Stomach (tissue), 4 donors: ENCODE results near the gene TNFRSF25.

Experiments used
- CTCF ChIP-seq, 7 experiments: fragments of 450-650 bp in 4 of 7; fragments of 200-600 bp in 3 of 7; sonication (generic) in 3 of 7; IDR thresholded peaks; one replicate each; pipeline ENCODE4 v1.5.1; 2016 to 2019; ENCODE audit warnings: antibody characterized with exemption in 7 of 7, control low read depth in 2 of 7, mild to moderate bottlenecking in 1 of 7
- EP300 ChIP-seq: sonication (generic); formaldehyde crosslinking; IDR thresholded peaks from one replicate; pipeline ENCODE4 v1.6.1; 2017; ENCODE audit warnings: antibody characterized with exemption
- POLR2A ChIP-seq, 4 donors: fragments of 450-650 bp; IDR thresholded peaks; one replicate each; pipeline ENCODE4 v1.6.1; 2016; ENCODE audit warnings: antibody characterized with exemption in 4 of 4, control low read depth in 2 of 4, mild to moderate bottlenecking in 1 of 4, moderate library complexity in 1 of 4

GRCh38 chr1:6463120-6463412 lies 2.9 kb downstream of the TNFRSF25 start:
- TF ChIP-seq POLR2A (IDR thresholded peaks at IDR 0.05) (no peak), EP300 (no peak), CTCF (IDR thresholded peaks at IDR 0.05) (no peak)
